OCI-LY7 (cell line): ENCODE data around the gene CACNB2.

ENCODE experiments used
- EZH2phosphoT487 ChIP-seq: fragments of 200-600 bp; sonication (generic); IDR thresholded peaks from 2 replicates; pipeline ENCODE4 v1.6.1; 2018; ENCODE audit warnings: low read depth, borderline replicate concordance, mild to moderate bottlenecking, mixed run types, antibody characterized with exemption, low read length, moderate library complexity, mixed read lengths
- TF ChIP-seq, protein P1 (sequence below): fragments of 200-600 bp; sonication (generic); conservative IDR thresholded peaks from 2 replicates; pipeline ENCODE4 v1.5.1; 2014; ENCODE audit warnings: mild to moderate bottlenecking, antibody characterized with exemption, low read length, moderate library complexity, mixed read lengths

DNA sequence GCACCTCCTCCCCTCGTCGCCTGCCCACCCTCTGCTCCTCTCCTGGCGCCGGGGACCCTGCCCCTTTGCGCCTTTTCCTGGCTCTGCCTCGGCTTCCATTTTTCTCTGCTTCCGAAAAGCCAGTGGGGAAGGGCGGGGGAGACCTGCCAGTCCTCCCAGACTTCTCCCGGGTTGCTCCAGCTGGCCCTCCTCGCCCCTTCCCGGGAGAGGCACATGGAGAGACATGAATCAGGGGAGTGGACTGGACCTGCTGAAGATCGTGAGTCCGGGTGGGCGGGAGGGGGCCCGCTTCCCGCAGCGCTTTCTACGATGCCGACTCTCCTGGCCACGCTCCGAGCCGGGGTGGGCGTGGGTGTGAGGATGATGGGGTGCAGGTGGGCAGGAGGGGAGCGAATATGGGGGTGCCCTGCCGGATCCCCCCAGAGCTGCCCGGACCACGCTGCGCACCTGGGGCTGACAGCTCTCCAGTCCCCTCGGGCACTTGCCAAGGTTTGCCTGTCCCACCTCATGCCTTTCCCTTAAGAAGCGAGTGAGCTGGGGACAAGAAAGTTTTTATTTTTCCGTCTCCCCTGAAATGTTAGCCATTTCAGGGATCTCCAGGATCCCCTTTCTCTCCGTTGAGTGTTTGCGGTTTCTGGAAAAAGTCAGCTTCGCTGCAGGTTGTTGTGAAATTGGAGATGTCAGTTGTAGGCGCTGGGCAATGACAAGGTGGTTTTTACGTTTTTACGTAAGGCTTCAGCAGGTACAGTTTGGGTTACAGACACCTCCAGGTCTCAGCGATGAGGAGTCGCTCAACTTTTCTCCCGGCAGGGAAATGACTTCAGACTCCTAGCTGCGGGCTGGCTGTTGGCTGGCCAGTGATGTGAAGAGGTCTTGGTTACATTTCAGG is 977 bp downstream of the CACNB2 start:
- TF ChIP-seq, protein P1, sequence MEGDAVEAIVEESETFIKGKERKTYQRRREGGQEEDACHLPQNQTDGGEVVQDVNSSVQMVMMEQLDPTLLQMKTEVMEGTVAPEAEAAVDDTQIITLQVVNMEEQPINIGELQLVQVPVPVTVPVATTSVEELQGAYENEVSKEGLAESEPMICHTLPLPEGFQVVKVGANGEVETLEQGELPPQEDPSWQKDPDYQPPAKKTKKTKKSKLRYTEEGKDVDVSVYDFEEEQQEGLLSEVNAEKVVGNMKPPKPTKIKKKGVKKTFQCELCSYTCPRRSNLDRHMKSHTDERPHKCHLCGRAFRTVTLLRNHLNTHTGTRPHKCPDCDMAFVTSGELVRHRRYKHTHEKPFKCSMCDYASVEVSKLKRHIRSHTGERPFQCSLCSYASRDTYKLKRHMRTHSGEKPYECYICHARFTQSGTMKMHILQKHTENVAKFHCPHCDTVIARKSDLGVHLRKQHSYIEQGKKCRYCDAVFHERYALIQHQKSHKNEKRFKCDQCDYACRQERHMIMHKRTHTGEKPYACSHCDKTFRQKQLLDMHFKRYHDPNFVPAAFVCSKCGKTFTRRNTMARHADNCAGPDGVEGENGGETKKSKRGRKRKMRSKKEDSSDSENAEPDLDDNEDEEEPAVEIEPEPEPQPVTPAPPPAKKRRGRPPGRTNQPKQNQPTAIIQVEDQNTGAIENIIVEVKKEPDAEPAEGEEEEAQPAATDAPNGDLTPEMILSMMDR, result no peak
- TF ChIP-seq EZH2phosphoT487, result no peak
